Middle frontal gyrus (tissue), 1 donor: ENCODE measurements around the gene FNIP2.
"Not testable (repeated sequence)": the region's sequence is repeated elsewhere in the genome, so short reads cannot be mapped to it uniquely, and the experiment has no call there.

Source experiments
- DNase-seq: peaks from one replicate; pipeline ENCODE4 v3.0.0-alpha.2; 2015; ENCODE audit warnings: low spot score; ENCODE audit errors: extremely low spot score

Gene FNIP2

GRCh38 chr4:158814207-158814606, 45.4 kb downstream of the FNIP2 start:
- DNase-seq = no peak

DNA sequence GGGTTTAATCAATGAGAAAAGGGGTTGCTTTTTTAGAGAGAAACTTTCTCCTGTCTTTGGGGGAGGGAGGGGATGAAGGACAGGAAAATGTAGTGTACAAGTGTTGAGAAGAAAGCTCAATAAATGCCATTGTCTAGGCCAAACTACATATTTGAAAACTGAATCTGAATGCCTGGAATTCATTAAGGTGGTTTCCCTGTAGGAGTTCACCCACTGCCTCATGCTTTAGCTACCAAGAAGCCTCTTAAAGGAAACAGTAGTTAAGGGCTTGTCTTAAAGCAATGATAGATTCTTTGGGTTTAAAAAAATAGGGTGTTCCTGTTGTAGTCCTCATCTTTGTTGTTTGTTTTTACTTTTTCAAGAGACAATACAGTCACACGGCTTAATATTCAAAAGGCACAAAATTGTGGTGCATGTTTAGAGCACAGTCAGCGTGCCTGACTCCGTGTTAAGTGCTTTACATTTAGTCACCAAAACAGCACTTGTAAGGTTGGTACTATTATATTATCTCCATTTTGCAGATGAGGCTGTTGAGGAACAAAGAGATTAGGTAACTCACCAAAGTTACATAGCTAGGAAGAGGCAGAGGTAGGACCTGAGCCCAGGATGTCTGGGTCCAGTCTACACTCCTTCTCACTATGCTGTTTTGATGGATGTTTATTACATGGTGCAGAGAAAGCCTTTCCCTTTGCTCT, 46.0 kb downstream of the FNIP2 start:
- DNase-seq = no peak

GRCh38 chr4:158816955-158817354, 48.1 kb downstream of the FNIP2 start:
- DNase-seq = no peak

GRCh38 chr4:158817562-158818296, 48.9 kb downstream of the FNIP2 start:
- DNase-seq = no peak

GRCh38 chr4:158818560-158819140, 49.8 kb downstream of the FNIP2 start:
- DNase-seq = no peak

- no peak for DNase-seq
Measured at GRCh38 chr4:158819942-158820786, 51.3 kb downstream of the FNIP2 start.

- DNase-seq = no peak
Measured at GRCh38 chr4:158821228-158821971, 52.6 kb downstream of the FNIP2 start.

DNA sequence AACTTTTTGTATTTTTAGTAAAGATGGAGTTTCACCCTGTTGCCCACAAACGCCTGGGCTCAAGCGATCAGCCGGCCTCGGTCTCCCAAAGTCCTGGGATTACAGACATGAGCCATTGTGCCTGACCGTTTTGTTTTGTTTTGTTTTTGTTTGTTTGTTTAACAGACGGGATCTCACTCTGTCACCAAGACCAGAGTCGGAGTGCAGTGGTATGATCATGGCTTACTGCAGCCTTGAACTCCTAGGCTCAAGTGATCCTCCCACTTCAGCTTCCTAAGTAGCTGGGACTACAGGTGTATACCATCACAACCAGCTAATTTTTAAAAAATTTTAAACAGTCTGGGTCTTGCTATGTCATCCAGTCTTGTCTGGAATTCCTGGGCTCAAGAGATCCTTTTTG, 53.5 kb downstream of the FNIP2 start:
- DNase-seq = no peak

- no peak for DNase-seq
Measured at GRCh38 chr4:158823461-158823873, 54.6 kb downstream of the FNIP2 start.

DNA sequence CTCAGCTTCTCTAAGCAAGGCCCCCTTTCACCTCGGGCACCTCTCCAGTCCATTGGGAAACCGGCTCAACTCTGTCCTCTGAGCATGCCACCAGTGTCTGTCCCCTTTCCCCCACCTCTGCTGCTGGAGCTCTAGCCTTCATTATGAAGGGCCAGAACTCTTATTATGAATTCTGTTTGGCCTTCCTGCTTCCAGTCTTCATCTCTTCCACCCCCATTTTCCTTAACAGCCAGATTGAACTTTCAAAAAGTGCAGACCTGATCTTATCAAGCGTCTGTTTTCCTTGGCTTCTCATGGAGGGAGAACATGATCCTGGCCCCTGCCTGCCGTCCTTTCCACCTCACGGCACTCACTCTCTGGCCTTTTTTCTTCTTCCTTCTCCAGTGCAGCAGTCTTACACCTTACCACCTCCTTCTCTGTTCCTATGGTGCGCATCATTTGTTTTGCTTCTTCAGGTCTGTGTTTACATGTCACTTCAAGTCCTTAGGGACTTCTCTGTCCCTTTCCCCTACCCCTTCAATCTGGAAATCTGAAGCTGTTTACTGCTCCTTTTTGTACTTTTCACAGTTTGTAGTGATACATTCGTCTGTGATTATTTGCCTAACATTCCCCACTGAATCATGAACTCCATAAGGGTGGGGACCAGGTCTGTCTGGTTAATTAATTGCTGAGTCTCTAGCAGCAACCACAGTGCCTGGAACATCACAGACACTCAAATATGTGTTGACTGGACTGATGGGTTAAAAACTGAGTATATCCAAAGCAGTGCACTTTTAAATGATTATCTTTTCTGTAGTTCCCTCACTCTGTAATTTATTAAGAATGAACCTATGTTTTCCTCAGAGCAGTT, 55.8 kb downstream of the FNIP2 start:
- DNase-seq = no peak

GRCh38 chr4:158825433-158826036, 56.7 kb downstream of the FNIP2 start:
- no peak for DNase-seq

DNA sequence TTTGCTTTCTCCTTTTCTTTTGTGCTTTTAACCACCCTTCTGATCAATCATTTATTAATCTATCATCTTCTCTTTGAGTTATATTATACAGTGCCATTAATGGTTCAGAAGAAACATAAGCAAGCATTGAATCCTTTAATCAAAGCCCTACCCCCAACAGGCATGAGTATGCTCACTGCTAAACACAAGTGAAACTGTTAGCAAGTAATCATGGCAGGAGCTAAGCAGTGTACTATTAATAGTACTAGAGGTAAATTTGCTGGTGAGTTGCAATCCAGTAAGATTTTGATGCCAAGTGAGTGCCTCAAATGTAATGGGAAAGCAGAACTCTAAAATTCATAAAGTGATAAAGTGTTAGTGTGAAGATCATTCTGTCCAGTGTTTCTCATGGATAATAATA, 57.2 kb downstream of the FNIP2 start:
- DNase-seq = no peak

GRCh38 chr4:158826882-158827281, 58.1 kb downstream of the FNIP2 start:
- DNase-seq = no peak

DNA sequence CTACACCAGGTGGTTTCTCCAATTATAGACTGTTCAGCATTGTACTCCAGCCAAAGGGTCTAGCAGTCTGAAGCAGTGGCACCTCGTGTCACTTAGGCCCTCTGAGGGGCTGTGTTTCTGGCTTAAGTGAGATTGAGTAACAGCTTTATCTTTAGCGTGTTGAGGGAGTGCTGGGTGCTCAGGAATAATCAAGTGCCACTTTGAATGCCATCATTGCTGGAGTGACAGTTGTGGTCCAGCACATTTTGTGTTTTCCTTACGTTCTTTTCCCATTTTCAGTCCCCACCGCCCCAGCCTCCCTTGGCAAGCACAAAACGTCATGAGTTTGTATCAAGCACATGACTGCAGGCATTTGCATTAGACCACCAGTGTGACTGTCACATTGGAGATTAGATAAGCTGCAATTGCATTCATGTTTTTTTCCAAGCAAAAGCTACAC, 58.7 kb downstream of the FNIP2 start:
- DNase-seq = no peak

GRCh38 chr4:158828151-158828550, 59.3 kb downstream of the FNIP2 start:
- DNase-seq = not testable (repeated sequence)

DNA sequence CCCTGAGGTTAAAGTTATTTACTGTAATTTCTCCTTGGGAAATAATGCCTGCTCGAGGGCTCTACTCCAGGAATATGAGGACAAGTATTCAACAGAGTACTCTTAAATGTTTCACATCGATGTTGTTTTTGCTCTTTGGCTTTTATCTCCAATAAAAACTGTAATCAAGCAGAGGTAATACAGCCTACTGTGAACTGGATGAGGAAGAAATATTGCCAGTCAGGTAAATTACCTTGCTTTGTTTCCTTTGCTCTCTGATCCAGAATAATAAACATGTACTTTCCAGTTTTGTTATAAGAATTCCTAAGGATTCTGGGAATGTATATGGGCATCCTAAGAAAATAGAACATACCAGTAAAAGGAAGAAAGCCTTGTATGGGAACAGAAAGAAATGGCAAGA, 60.4 kb downstream of the FNIP2 start:
- no peak for DNase-seq

DNA sequence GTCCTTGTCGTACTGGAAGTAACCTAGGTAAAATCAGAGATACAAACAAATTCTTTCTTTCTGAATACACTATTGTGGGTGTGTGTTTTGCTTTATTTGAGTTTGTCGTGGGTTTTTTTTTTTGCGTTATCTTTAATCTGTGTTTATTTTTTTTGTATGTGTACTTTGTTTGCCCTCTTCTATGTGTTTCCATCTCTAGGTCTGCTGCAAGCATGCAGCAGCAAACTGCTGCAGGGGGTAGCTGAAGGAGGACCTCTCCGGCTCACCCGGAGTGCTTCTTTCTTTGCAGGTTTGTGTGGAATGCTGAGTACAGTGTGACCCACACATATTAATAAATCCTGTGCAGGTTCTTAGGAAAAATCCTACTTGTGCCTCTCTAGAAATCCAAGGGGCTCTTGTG, 64.8 kb downstream of the FNIP2 start:
- no peak for DNase-seq

- DNase-seq = no peak
Measured at GRCh38 chr4:158835226-158836001, 66.6 kb downstream of the FNIP2 start.

GRCh38 chr4:158836002-158836369, 67.2 kb downstream of the FNIP2 start:
- DNase-seq = no peak
